Activated T-cell treated with anti-CD3 and anti-CD28 coated beads, Interleukin-2, amount 50 U/mL, for 1 hour (primary cell): ENCODE measurements around the gene DOK6.

Experiments
- DNase-seq: peaks from one replicate; pipeline ENCODE4 v3.0.0-alpha.2; 2020

Gene DOK6

GRCh38 chr18:69557282-69557681 lies 156.6 kb downstream of the DOK6 start:
- DNase-seq, result no peak

- no peak for DNase-seq
Observed at GRCh38 chr18:69558052-69558451, 157.4 kb downstream of the DOK6 start.

- no peak for DNase-seq
Observed at GRCh38 chr18:69559604-69560003, 158.9 kb downstream of the DOK6 start.

- DNase-seq, result no peak
Observed at GRCh38 chr18:69564602-69565001, 163.9 kb downstream of the DOK6 start.

- DNase-seq, result no peak
Observed at GRCh38 chr18:69567813-69568488, 167.3 kb downstream of the DOK6 start.

- DNase-seq, result no peak
Observed at GRCh38 chr18:69569133-69569532, 168.4 kb downstream of the DOK6 start.

- DNase-seq, result no peak
Observed at GRCh38 chr18:69574401-69574800, 173.7 kb downstream of the DOK6 start.

- no peak for DNase-seq
Observed at GRCh38 chr18:69580107-69580506, 179.4 kb downstream of the DOK6 start.

- DNase-seq, result no peak
Observed at GRCh38 chr18:69584429-69584828, 183.7 kb downstream of the DOK6 start.

- no peak for DNase-seq
Observed at GRCh38 chr18:69585696-69586095, 185.0 kb downstream of the DOK6 start.

GRCh38 chr18:69586537-69586936 lies 185.8 kb downstream of the DOK6 start:
- DNase-seq, result no peak

GRCh38 chr18:69588301-69588700 lies 187.6 kb downstream of the DOK6 start:
- no peak for DNase-seq

GRCh38 chr18:69590150-69590549 lies 189.5 kb downstream of the DOK6 start:
- no peak for DNase-seq

- no peak for DNase-seq
Observed at GRCh38 chr18:69596345-69596744, 195.7 kb downstream of the DOK6 start.

GRCh38 chr18:69597561-69597960 lies 196.9 kb downstream of the DOK6 start:
- DNase-seq, result no peak

- DNase-seq, result no peak
Observed at GRCh38 chr18:69599377-69599776, 198.7 kb downstream of the DOK6 start.

- no peak for DNase-seq
Observed at GRCh38 chr18:69612242-69612641, 211.6 kb downstream of the DOK6 start.

- DNase-seq, result no peak
Observed at GRCh38 chr18:69616114-69616513, 215.4 kb downstream of the DOK6 start.

- no peak for DNase-seq
Observed at GRCh38 chr18:69617408-69617807, 216.7 kb downstream of the DOK6 start.

GRCh38 chr18:69617888-69618287 lies 217.2 kb downstream of the DOK6 start:
- DNase-seq, result no peak

- no peak for DNase-seq
Observed at GRCh38 chr18:69622184-69622583, 221.5 kb downstream of the DOK6 start.

GRCh38 chr18:69622961-69623360 lies 222.3 kb downstream of the DOK6 start:
- DNase-seq, result no peak

- no peak for DNase-seq
Observed at GRCh38 chr18:69626171-69626570, 225.5 kb downstream of the DOK6 start.

GRCh38 chr18:69626643-69627242 lies 226.1 kb downstream of the DOK6 start:
- DNase-seq, result no peak

GRCh38 chr18:69628774-69629359 lies 228.2 kb downstream of the DOK6 start:
- DNase-seq, result no peak
